Endothelial cell of umbilical vein (primary cell): ENCODE data around the gene C2orf42. TPM values are rescaled to one million over a fixed set of nuclear protein-coding genes. Genes with fewer than 3 reads are reported as not detected.
"Not testable (repeated sequence)": the region's sequence is repeated elsewhere in the genome, so short reads cannot be mapped to it uniquely, and the experiment has no call there.

ENCODE experiments used
- BruUV-seq: library from RNA; stranded (reverse); fragments of 400-500 nt; replicated peaks from 2 replicates; lab custom pipeline; 2021; lab: Mats Ljungman, UMichigan
- CTCF ChIA-PET: fragments of 300-600, 350-600 bp; sonication (Branson Sonifier 250); formaldehyde crosslinking; loops from one replicate; lab custom pipeline; 2021; ENCODE audit warnings: antibody characterized with exemption, inconsistent platforms; lab: Charles Lee
- POLR2A ChIA-PET: fragments of 300-600, 350-600 bp; sonication (Branson Sonifier 250); formaldehyde crosslinking; loops from one replicate; lab custom pipeline; 2021; ENCODE audit warnings: antibody characterized with exemption, inconsistent platforms; lab: Charles Lee
- DNase-seq: peaks from one replicate; pipeline ENCODE4 v3.0.0-alpha.2; 2011; ENCODE audit warnings: low read depth, low spot score
- FAIRE-seq: peaks from 2 replicates; lab custom pipeline; 2011; peaks lifted over from hg19 to GRCh38; lab: Jason Lieb, UNC
- H2AFZ ChIP-seq: 2 replicates; pipeline ENCODE4 v1.6.0; 2012; ENCODE audit warnings: low read depth, low read length, control low read depth, inconsistent platforms
- H3K27ac ChIP-seq: 2 replicates; pipeline ENCODE4 v1.5.1; 2011; ENCODE audit warnings: low read depth, mild to moderate bottlenecking, control low read depth, low read length, moderate library complexity; ENCODE audit not compliant: insufficient read depth
- H3K27me3 ChIP-seq, 2 experiments: 2 replicates each; pipeline versions ENCODE4 v1.6.0 to v1.6.1; 2011; ENCODE audit warnings: low read length in 2 of 2, mixed read lengths in 1 of 2; ENCODE audit not compliant: control insufficient read depth in 2 of 2, insufficient read depth in 2 of 2
- H3K36me3 ChIP-seq, 2 experiments: 2 replicates in 1 of 2; 3 replicates in 1 of 2; pipeline ENCODE4 v1.5.1; 2011; ENCODE audit warnings: low read length in 2 of 2, mild to moderate bottlenecking in 1 of 2, moderate library complexity in 1 of 2; ENCODE audit not compliant: control insufficient read depth in 2 of 2, insufficient read depth in 2 of 2; ENCODE audit errors: extremely low read depth in 1 of 2
- H3K4me1 ChIP-seq: 3 replicates; pipeline ENCODE4 v1.5.1; 2011; ENCODE audit warnings: mild to moderate bottlenecking, low read length; ENCODE audit not compliant: control insufficient read depth, insufficient read depth; ENCODE audit errors: extremely low read depth
- H3K4me2 ChIP-seq: 2 replicates; pipeline ENCODE4 v1.6.1; 2011; ENCODE audit warnings: low read length, control low read depth, mixed read lengths; ENCODE audit not compliant: insufficient read depth
- H3K4me3 ChIP-seq, 3 experiments: fragments of 200-600 bp in 1 of 3; sonication (generic), shearing (Covaris generic) in 1 of 3; replicated peaks in 1 of 3; 2 replicates each; pipeline ENCODE4 v1.5.1; 2011 to 2016; ENCODE audit warnings: control low read depth in 3 of 3, low read length in 3 of 3, mild to moderate bottlenecking in 2 of 3, inconsistent platforms in 1 of 3, low read depth in 1 of 3, moderate library complexity in 1 of 3; ENCODE audit not compliant: insufficient read depth in 1 of 3
- H3K79me2 ChIP-seq: 2 replicates; pipeline ENCODE4 v1.6.0; 2012; ENCODE audit warnings: low read length, inconsistent platforms; ENCODE audit not compliant: control insufficient read depth, insufficient read depth
- H3K9ac ChIP-seq: replicated peaks from 2 replicates; pipeline ENCODE3; 2011; ENCODE audit warnings: low read length, control low read depth; ENCODE audit not compliant: insufficient read depth; ENCODE audit errors: extremely low read depth
- H3K9me1 ChIP-seq: replicated peaks from 3 replicates; pipeline ENCODE4 v1.6.0; 2011; ENCODE audit warnings: mild to moderate bottlenecking, low read length; ENCODE audit not compliant: control insufficient read depth, insufficient read depth; ENCODE audit errors: extremely low read depth
- H3K9me3 ChIP-seq: replicated peaks from 2 replicates; pipeline ENCODE4 v1.5.1; 2012; ENCODE audit warnings: low read length, inconsistent platforms; ENCODE audit not compliant: control insufficient read depth, insufficient read depth
- H4K20me1 ChIP-seq: replicated peaks from 2 replicates; pipeline ENCODE3; 2011; ENCODE audit warnings: mild to moderate bottlenecking, low read length; ENCODE audit not compliant: control insufficient read depth, insufficient read depth; ENCODE audit errors: extremely low read depth
- EZH2 ChIP-seq: IDR thresholded peaks from 2 replicates; pipeline ENCODE4 v1.6.1; 2012; ENCODE audit warnings: borderline replicate concordance, low read depth, mild to moderate bottlenecking, moderate library complexity, low read length, inconsistent platforms; ENCODE audit not compliant: severe bottlenecking
- FOS ChIP-seq: IDR thresholded peaks from 2 replicates; pipeline ENCODE4 v1.6.1; 2011; ENCODE audit warnings: mild to moderate bottlenecking, low read length, moderate library complexity, borderline replicate concordance; ENCODE audit not compliant: insufficient read depth
- GATA2 ChIP-seq: IDR thresholded peaks from 2 replicates; pipeline ENCODE4 v1.7.0; 2011; ENCODE audit warnings: low read depth, mild to moderate bottlenecking, moderate library complexity, mixed read lengths, low read length; ENCODE audit not compliant: insufficient read length, insufficient read depth
- JUN ChIP-seq: IDR thresholded peaks from 2 replicates; pipeline ENCODE4 v1.6.1; 2011; ENCODE audit warnings: borderline replicate concordance, low read depth; ENCODE audit not compliant: insufficient read length, insufficient read depth
- MYC ChIP-seq: IDR thresholded peaks from one replicate; pipeline ENCODE4 v1.6.1; 2011; ENCODE audit warnings: mild to moderate bottlenecking, low read depth, low read length
- POLR2A ChIP-seq: IDR thresholded peaks from 2 replicates; pipeline ENCODE4 v1.6.1; 2012; ENCODE audit warnings: low read depth, mild to moderate bottlenecking, control low read depth, low read length
- POLR2AphosphoS5 ChIP-seq: IDR thresholded peaks from 2 replicates; pipeline ENCODE4 v1.6.1; 2012; ENCODE audit warnings: low read depth, mild to moderate bottlenecking, control low read depth, low read length, moderate library complexity; ENCODE audit not compliant: insufficient read depth
- dilution Hi-C: fragments of 300-500 bp; cut with MboI; formaldehyde crosslinking; loops from one replicate; pipeline ENCODE4 v1.15.0; 2019; ENCODE audit warnings: low sequenced_read_pairs; ENCODE audit not compliant: extremely low pct_ligation_motif_present
- intact Hi-C: fragments of 100-400 bp; cut with micrococcal nuclease; formaldehyde crosslinking; loops from one replicate; pipeline ENCODE4 v1.10.0; 2022
- polyA plus RNA-seq, 4 experiments: library from polyadenylated mRNA; depleted of rRNA in 3 of 4; stranded (reverse) in 3 of 4; unstranded in 1 of 4; fragments of >200 nt; gene quantifications; 2 replicates each; pipeline versions ENCODE4 v1.2.1 to v1.2.3, GENCODE V29; 2011 to 2012; ENCODE audit warnings: missing spikeins in 1 of 4
- total RNA-seq: library from RNA; stranded (reverse); gene quantifications from 2 replicates; pipeline ENCODE4 v1.2.3, GENCODE V29; 2021
- TF ChIP-seq, protein P1 (sequence below): IDR thresholded peaks from 2 replicates; pipeline ENCODE4 v1.6.1; 2011; ENCODE audit not compliant: insufficient read depth, insufficient read length
- TF ChIP-seq, protein P2 (sequence below), 2 donors: IDR thresholded peaks; 1 replicate in 1 of 2; 2 replicates in 1 of 2; pipeline ENCODE4 v1.5.1; 2011; ENCODE audit warnings: low read length in 2 of 2, mild to moderate bottlenecking in 2 of 2, moderate library complexity in 2 of 2, control low read depth in 1 of 2, inconsistent platforms in 1 of 2, low read depth in 1 of 2; ENCODE audit not compliant: insufficient read depth in 1 of 2; ENCODE audit errors: extremely low read depth in 1 of 2

C2orf42 gene
- total and polyA plus RNA-seq, 2 donors (not counting 3 experiments of a cell fraction or from before 2014, with no cell fraction given): 7.9 to 13.1 TPM

DNA sequence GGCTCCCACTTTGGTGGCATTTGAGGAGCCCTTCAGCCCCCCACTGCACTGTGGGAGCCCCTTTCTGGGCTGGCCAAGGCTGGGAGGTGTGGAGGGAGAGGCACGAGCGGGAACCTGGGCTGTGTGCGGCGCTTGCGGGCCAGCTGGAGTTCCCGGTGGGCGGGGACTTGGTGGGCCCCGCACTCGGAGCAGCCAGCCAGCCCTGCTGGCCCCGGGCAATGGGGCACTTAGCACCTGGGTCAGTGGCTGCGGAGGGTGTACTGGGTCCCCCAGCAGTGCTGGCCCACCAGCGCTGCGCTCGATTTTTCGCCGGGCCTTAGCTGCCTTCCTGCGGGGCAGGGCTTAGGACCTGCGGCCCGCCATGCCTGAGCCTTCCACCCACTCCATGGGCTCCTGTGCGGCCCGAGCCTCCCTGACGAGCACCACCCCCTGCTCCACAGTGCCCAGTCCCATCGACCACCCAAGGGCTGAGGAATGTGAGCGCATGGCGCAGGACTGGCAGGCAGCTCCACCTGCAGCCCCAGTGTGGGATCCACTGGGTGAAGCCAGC lies 42.5 kb downstream of the C2orf42 start:
- intact Hi-C loops, H3K4me3 ChIP-seq, DNase-seq, BruUV-seq, H3K9me3 ChIP-seq, H3K4me2 ChIP-seq, H2AFZ ChIP-seq, FAIRE-seq, H3K9me1 ChIP-seq, dilution Hi-C loops, H3K9ac ChIP-seq, H3K27ac ChIP-seq, H3K36me3 ChIP-seq, H3K4me1 ChIP-seq, POLR2A ChIA-PET, H4K20me1 ChIP-seq, H3K79me2 ChIP-seq, H3K27me3 ChIP-seq: not testable (repeated sequence)
- CTCF ChIA-PET: interaction anchor here (1.2 kb wide), 1 partner anchor 77 kb away, joined by 4 read pairs; no protein-coding TSS in a partner anchor

DNA sequence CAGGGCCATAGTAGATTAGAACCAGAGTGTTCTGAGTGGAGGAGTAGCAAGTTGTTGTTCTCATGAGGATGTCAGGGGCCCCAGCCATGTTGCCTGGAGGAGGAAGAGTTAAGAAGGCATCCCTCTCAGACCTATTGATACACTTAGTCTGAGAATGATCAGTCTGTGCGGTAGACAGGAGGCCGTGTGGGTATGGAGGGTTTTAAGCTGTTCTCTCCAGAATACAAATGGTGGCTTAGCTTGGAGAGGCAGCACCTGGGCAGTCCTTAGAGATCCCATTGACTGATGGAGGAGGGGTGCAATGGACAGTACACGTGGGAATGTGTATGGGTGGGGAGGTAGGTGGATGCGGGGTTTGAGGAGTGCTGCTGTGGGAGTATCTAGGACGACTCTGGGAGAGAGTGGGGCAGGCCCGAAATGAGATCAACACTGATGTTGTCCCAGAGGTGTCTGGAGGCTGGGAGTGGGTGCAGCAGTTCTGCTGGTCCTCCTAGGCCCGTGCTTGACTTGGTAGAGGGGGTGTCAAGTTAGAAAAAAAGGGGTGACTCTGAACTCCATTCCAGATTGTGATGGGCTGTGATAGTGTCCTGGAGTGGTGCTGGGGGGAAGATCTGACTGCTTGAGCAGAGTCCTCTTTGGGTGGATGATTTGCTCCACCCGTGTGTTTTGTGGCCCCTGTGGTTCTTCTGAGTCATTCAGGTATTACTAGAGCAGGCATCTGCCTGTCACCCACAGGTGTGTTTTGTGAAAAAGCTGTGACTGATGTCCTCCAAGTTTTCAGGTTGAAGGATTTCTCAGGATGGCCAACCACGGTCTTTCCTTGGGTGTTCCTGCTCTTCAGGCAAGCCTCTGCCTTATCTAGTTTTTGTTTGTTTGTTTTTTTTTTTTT lies 44.7 kb downstream of the C2orf42 start:
- POLR2A ChIA-PET: no interaction called here

More for the DNA sequence above, 44.7 kb downstream of the C2orf42 start:
- dilution Hi-C loops: no loop called here
- DNase-seq: no peak
- no peak for FAIRE-seq
- H3K36me3 ChIP-seq: no peaks in the 10 kb centered on the region
- H3K9me1 ChIP-seq: no peaks in the 10 kb centered on the region
- TF ChIP-seq JUN (no peak), MYC (no peak), EZH2 (no peak), FOS (no peak), POLR2A (no peak), GATA2 (no peak), POLR2AphosphoS5 (no peak)
- TF ChIP-seq, protein P1, sequence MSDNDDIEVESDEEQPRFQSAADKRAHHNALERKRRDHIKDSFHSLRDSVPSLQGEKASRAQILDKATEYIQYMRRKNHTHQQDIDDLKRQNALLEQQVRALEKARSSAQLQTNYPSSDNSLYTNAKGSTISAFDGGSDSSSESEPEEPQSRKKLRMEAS: no peak
- TF ChIP-seq, protein P2, sequence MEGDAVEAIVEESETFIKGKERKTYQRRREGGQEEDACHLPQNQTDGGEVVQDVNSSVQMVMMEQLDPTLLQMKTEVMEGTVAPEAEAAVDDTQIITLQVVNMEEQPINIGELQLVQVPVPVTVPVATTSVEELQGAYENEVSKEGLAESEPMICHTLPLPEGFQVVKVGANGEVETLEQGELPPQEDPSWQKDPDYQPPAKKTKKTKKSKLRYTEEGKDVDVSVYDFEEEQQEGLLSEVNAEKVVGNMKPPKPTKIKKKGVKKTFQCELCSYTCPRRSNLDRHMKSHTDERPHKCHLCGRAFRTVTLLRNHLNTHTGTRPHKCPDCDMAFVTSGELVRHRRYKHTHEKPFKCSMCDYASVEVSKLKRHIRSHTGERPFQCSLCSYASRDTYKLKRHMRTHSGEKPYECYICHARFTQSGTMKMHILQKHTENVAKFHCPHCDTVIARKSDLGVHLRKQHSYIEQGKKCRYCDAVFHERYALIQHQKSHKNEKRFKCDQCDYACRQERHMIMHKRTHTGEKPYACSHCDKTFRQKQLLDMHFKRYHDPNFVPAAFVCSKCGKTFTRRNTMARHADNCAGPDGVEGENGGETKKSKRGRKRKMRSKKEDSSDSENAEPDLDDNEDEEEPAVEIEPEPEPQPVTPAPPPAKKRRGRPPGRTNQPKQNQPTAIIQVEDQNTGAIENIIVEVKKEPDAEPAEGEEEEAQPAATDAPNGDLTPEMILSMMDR (IDR thresholded peaks at IDR 0.05; ENCODE audit: extremely low read depth in 1 of 2, insufficient read depth in 1 of 2, low read depth in 1 of 2, low read length in 2 of 2): no peak
- intact Hi-C loops: no loop called here
- H3K4me2 ChIP-seq: no peak overlapping the region
- no peaks in the 10 kb centered on the region for H3K79me2 ChIP-seq
- no peak overlapping the region for H2AFZ ChIP-seq
- no peaks in the 10 kb centered on the region for H3K9me3 ChIP-seq
- BruUV-seq: no TSS peak
- peaks cover 14% of the 10 kb centered on the region for H3K4me1 ChIP-seq
- H3K27ac ChIP-seq: no peak overlapping the region
- H3K27me3 ChIP-seq: no peaks in the 10 kb centered on the region
- H3K4me3 ChIP-seq: no peak overlapping the region
- H4K20me1 ChIP-seq: no peaks in the 10 kb centered on the region
- H3K9ac ChIP-seq: no peak overlapping the region
- CTCF ChIA-PET: no interaction called here
